B cell (primary cell): ENCODE results near the gene NDC1.

Source experiments
- CTCF ChIP-seq: fragments of 200-600 bp; IDR thresholded peaks from one replicate; pipeline ENCODE4 v1.8.0; 2022; ENCODE audit warnings: antibody characterized with exemption, mild to moderate bottlenecking
- EZH2 ChIP-seq: IDR thresholded peaks from 2 replicates; pipeline ENCODE4 v1.6.1; 2012; ENCODE audit warnings: borderline replicate concordance, low read depth, mild to moderate bottlenecking, moderate library complexity, low read length; ENCODE audit not compliant: insufficient read depth, poor library complexity, severe bottlenecking

GRCh38 chr1:53732912-53733317 lies 105.2 kb downstream of the NDC1 start:
- no peak for TF ChIP-seq CTCF
- TF ChIP-seq EZH2: no peak
